DMS 273 (cell line): ENCODE data around the gene TK2.
"Not testable (repeated sequence)": the region's sequence is repeated elsewhere in the genome, so short reads cannot be mapped to it uniquely, and the experiment has no call there.

Experiments
- DNase-seq: peaks from one replicate; lab custom pipeline; 2025; ENCODE audit not compliant: unreplicated experiment; lab: John Stamatoyannopoulos, UW

The TK2 gene

DNA sequence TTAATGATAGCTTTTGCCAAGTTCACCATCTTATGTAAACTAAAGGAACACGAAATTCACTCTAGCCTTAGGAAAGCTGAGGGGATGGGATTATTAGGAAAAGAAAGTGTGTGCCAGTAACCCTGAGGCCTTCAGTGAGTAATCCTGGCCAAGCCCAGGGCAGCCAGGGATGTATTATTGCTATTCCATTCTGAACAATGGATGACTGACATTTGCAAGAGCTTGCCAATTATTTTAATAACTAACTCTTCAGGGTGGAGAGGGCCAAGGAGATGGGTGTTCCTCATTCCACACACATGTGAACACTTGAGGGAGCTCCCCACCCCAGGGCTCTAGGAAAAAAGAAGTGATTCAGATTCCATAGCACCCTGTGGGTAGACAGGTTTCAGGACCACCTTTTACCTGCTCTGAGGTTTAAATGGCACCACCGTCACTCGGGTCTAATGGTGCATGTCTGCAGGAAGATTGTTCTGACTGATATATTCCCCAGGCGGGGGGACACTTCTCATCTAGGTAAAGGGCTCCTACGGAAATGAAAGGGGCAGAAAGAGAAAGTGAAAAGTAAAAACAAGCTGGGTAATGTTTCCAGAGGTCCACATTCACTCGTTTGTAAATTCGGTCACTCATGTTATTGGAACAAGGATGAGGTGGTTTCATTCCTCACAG, 41.5 kb downstream of the TK2 start:
- no peak for DNase-seq

DNA sequence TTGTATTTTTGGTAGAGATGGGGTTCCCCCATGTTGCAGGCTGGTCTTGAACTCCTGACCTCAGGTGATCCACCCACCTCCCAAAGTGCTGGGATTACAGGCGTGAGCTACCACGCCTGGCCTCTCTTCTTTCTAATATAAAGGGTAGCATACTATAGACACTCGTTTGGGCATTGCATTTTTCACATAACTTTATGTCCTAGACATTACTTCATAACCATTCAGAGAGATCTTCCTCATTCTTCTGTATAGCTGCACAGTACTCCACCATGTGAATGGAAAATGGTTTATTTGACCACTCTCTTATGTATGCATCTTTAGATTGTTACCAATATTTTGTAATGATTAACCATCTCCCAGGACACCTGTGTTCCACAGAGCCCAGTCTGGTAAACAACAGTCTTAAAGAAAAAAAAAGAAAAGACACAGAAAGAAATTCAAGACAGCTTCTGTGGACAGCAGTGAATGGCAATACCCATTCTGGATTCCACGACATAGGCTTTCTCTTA, 42.1 kb downstream of the TK2 start:
- no peak for DNase-seq

DNA sequence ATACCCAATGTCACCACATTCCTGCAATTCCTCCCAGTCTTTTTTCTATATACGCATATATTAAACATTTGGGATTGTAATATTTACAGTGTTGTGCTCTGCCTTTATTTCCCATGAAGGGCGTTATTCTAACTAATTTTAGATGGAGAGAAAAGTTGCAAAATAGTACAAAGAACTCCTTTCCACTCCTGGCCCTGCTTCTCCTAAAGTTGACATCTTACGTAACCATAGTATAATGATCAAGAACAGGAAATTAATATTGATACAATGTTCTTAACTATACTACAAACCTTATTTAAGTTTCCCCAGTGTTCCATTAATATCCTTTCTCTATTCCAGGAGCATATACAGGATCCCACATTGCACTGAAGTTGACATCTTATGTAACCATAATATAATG, 46.3 kb downstream of the TK2 start:
- no peak for DNase-seq

DNA sequence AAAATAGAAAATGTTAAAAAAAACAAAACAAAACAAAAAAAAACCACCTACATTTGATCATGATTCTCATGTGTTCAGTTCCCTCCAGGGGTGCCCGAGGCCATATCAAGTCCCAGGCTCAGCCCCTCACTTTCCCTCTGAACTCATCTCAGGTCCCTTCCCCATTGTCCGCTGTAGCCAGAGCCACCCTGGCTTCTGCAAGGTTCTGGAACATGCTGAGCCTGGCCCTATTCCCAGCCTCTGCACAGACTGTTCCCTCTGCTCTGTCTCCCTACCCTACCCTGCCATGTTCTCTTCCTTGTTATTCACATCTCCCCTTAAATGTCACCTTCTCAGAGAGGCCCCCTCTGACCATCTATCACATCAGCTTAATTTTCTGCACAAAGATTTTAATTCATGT, 46.9 kb downstream of the TK2 start:
- no peak for DNase-seq

DNA sequence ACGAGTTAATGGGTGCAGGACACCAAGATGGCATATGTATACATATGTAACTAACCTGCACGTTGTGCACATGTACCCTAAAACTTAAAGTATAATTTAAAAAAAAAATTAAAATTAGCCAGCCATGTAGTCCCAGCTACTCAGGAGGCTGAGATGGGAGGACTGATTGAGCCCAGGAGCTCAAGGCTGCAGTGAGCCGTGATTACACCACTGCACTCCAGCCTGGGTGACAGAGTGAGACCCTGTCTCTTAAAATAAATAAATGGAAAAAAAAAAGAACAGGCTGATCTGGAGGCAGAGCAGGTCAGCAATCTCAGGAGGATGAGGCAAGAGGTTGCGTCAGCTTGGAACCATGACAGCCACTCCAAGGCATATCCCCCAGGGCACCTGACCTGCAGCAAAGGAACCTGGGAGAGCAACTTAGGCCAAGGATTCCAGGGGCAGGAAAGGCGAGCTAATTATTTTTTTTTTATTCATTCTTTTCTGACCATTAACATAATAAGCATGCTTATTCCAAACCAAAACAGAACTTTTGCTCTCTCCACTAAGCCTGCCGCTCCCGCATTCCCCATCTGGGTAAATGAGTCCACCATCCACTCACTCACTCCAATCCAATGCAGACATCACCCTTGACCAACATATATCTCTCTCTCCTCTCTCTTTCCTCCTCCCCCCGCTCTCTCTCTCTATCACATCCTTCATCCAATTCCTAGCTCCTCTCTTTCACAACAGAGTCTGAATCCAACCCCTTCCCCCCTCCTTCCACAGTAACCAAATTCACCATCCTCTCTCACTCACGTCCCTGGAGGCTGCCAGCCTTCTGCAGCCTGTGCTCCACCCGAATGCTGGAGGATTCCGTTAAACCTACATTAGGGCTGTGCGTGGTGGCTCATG, 47.7 kb downstream of the TK2 start:
- no peak for DNase-seq

DNA sequence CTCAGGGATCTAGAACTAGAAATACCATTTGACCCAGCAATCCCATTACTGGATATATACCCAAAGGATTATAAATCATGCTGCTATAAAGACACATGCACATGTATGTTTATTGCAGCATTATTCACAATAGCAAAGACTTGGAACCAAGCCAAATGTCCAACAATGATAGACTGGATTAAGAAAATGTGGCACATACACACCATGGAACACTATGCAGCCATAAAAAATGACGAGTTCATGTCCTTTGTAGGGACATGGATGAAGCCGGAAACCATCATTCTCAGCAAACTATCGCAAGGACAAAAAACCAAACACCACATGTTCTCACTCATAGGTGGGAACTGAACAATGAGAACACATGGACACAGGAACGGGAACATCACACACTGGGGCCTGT, 48.4 kb downstream of the TK2 start:
- not testable (repeated sequence) for DNase-seq

DNA sequence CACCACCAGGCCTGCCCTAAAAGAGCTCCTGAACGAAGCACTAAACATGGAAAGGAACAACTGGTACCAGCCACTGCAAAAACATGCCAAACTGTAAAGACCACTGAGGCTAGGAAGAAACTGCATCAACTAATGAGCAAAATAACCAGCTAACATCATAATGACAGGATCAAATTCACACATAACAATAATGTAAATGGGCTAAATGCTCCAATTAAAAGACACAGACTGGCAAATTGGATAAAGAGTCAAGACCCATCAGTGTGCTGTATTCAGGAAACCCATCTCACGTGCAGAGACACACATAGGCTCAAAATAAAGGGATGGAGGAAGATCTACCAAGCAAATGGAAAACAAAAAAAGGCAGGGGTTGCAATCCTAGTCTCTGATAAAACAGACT, 52.0 kb downstream of the TK2 start:
- DNase-seq: not testable (repeated sequence)

DNA sequence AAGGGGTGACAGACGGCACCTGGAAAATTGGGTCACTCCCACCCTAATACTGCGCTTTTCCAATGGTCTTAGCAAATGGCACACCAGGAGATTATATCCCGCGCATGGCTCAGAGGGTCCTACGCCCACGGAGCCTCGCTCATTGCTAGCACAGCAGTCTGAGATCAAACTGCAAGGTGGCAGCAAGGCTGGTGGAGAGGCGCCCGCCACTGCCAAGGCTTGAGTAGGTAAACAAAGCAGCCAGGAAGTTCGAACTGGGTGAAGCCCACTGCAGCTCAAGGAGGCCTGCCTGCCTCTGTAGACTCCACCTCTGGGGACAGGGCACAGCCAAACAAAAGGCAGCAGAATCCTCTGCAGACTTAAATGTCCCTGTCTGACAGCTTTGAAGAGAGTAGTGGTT, 53.7 kb downstream of the TK2 start:
- not testable (repeated sequence) for DNase-seq

DNA sequence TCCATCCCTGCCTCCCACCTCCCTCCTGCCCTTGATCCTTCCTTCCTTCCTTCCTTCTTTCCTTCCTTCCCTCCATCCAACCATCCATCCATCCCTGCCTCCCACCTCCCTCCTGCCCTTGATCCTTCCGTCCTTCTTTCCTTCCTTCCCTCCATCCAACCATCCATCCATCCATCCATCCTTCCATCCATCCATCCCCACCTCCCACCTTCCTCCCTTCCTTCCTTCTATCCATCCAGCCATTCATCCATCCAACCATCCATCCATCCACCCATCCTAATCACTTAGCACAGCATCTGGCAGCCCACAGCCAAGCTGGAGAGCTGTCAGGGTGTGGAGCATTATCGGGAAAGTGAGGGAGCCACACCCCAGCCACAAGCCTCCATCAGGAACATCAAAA, 54.5 kb downstream of the TK2 start:
- no peak for DNase-seq

DNA sequence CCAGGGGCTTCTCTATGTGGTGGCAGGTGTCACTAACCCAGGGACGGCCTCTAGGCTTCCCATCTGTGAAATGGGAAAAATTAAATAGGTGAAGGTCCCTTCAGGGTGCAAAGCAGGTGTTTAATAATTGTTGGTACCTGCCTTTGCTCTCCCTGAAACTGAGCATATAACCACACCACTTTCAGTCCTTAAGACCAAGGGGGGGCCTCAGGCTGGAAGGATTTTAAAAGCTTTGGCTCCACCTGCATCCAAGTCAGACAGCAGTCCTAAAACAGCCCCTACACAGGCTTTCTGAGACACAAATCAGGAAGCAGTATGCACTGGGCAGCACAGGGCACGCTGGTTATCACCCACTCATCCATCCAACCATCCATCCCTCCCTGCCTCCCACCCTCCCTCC, 55.0 kb downstream of the TK2 start:
- no peak for DNase-seq

DNA sequence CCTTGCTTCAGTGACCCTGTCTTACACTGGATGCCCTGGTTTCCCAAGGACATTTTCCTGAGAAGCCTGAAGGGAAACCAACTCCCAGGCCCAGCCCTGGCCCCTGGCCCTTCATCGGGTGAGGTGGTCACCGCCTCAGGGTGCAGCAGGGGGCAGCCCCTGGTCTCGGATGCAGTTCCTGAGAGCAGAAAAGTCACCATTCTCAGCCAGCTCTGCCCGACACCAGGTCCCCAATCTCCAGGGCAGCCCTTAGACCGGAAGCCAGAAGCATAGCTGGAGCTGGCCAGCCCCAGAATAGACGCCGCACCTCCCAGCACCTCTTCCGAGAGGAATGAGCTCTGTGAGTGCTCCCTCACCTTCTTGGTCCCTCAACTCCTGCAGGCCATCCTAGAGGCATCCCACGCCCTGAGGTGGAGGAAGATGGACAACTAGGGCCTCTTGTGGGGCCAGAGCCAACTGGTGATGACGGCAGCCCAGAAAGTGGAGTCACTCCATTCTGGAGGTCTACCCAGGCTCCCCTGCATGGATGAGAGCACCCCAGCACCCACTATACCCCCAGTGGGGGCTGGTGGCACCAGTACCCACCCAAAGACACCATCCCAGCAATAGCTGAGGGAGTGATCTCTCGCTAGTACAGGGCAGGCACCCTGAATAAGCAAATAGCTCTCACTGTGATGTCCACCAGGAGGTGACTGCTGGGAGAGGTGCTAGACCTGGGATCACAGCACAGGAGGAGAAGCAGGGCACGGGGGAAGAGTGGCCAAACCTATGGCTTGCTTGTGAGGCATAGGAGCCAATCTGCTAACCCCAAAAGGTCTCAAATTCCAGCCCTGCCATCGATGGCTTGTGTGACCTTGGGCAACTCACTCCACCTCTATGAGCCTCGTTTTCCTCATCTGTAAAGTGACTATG, 56.2 kb downstream of the TK2 start:
- DNase-seq: no peak

DNA sequence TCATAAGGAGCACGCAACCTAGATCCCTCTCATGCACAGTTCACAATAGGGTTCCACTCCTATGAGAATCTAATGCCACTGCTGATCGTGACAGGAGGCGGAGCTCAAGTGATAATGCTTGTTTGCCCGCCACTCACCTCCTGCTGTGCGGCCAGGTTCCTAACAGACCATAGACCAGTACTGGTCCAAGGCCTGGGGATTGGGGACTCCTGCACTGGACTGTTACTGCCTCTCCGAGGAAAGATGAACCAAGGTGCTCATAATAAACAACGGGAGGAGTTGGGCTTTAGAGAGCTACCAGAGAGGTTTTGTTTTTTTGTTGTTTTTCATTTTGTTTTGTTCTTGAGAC, 58.2 kb downstream of the TK2 start:
- DNase-seq: no peak

DNA sequence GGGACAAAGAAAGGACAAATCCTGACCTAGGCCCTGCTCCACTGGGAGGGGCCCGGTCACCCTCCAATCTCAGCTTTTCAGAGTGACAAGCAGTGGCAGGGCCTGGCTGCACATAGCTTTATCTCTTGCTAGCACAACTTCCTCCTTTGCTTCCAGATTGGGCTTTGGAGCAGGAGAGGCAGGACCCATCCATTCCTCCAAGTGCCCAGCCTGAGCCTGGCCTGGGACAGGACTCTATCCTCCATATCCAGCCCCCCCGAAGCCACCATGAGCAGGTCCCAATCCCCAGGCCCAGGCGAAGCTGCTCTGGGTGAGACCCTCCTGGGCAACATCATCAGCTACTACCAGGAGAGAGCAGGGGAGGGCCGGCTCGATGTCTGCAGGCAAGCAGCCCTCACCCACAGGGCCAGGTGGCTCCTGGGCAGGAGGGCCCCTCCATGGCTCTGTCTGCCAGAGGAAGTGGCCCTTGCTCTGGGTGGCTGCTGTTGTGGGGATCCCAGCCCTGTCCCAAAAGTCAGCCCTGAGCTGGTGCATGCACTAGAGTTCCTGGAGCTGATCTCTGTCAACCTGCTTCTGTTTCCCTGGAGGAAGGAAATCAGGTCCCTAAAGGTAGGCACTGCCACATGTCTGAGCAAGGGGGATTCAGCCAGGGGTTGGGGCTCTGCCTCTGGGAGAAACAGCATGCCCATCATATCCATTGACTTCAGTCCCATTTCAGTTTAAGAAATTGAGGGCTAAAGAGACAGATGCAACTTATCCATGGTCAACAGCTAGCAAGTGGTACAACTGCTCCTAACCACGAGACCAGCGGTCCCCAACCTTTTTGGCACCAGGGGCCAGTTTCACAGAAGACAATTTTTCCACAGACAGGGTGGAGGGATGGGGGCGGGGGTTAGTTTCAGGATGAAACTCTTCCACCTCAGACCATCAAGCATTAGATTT, 58.9 kb downstream of the TK2 start:
- no peak for DNase-seq

DNA sequence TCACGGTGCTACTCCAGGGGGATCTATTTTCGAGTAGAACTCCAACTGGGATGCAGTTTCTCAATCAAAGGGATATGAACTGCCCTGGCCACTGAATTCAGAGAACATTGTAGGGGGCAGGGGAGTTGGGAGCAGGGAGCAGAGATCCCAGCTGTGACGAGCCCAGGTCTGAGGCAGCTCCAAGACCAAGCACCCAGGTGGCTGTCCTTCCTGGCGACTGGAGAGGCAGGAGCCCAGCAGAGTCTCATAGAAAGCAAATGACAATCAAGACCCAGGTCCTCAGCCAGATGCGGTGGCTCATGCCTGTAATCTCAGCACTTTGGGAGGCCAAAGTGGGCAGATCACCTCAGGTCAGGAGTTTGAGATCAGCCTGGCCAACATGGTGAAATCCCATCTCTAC, 60.1 kb downstream of the TK2 start:
- DNase-seq: no peak

DNA sequence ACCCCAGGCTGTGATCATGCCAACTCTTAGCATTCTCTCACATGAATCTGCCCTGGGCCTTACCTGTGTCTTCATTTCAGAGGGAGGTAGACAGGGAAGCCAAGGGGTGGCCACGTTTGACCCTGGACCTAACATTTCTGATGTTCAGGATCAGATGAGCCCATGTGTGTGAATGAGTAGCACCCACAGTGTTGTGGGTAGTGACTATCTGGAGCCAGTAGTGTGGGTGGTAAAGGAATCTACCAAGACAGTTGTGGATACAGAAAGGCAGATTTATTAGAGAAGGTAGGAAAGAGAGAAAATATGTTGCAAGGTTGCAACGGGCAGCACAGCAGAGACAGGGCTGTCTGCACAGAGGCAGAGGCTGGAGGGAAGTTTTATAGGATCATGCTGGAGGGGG, 60.5 kb downstream of the TK2 start:
- DNase-seq: no peak

DNA sequence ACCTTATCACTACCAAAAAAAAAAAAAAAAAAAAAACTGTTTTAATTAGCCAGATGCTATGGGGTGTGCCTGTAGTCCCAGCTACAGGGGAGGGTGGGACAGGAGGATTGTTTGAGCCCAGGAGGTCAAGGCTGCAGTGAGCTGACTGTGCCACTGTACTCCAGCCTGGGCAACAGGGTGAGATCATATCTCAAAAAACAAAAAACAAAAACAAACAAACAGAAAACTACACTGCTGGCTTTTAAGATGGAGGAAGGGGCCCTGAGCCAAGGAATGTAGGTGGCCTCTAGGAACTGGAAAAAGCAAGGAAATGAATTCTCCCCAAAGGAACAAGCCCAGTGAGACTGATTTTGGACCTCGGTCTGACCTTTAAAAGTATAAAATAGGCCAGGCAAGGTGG, 61.4 kb downstream of the TK2 start:
- DNase-seq: no peak

DNA sequence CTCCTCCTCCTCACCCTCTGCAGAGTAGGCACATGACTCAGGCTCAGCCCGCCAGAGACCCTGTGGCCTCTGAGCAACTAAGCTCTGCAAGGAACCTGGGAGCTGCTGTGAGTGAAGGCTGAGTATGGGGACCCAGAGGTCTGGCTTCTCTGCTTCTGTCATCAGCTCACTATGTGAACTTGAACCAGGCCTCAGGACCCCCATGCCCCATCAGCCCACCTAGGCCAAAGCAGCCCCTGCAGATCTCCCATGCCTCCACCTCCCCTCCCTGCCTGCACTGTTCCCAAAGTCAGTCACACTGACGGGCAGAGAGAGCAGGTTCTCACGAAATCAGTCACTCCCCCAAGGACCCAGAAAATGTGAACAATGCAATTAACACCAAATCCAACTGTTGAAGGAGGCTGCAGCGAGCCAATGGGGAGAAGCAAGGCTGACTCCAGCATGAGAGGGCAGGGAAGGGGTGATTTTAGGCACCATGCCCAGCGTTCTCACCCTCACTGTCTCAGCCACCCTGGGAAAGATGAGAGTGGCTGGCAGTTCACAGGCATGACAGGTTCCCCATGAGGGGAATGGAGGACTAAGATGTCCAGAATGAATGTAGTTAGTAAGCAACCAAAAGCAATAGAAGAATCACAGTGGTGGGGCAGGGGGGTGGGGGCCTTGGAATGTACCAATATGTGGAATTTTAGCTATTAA, 62.2 kb downstream of the TK2 start:
- no peak for DNase-seq

DNA sequence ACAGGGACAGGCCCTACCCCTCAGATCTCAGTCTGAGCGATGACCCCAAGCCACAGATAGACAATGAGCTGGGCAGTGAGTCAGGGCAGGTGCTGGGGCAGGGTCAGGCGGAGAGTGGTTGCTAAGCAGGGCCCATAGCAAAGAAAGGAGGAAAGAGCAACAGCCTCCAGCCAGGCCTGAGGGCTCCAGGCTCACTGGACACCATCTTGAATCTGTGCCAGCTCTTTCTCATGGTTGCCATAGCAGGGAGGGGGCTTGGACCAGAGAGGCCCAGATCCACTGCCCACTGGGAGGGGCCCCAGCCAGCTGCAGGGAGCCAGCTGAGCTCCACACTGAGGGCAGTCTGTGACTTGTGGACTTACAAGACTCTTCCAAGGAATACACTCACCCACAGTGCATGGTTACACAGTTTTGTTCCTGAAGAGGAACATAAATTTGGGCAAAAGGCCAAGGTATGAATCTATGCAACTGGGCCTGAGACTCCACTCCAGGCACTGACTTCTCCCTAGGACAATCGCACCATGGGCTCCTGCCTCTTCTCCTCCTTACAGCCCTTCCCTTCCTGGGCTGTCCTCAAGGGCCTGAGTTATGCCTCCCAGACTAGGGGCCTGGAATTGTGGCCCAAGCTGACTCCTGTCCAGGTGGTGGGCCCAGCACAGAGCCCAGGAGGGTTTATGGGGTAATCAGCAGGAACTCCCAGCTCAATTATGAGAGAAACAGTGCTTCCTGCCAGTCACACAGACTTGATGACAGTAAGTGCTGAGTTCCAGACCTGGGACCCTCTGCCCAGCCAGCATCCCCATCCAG, 62.9 kb downstream of the TK2 start:
- DNase-seq: peak; percentile 65

DNA sequence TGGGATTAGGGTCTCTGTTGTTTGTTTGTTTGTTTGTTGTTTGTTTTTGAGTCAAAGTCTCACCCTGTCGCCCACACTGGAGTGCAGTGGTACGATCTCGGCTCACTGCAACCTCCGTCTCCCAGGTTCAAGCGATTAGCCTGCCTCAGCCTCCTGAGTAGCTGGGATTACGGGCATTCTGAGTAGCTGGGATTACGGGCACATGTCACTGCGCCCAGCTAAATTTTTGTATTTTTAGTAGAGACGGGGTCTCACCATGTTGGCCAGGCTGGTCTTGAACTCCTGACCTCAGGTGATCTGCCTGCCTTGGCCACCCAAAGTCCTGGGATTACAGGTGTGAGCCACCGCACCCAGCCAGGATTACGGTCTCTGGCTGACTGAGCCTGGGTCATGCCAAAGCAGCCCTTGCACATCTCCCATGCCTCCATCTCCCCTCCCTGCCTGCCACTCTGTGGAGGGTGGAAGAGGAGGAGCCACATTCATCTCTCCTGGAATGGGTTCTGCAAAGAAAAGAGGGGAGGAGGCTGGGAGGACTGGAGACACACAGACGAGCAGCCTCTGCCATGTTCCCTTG, 63.6 kb downstream of the TK2 start:
- no peak for DNase-seq
